Activated CD4-positive, alpha-beta T cell treated with anti-CD3 and anti-CD28 coated beads for 24 hours (primary cell): ENCODE results near the gene PJA2.
"Not testable (repeated sequence)": the region's sequence is repeated elsewhere in the genome, so short reads cannot be mapped to it uniquely, and the experiment has no call there.

Experiments
- DNase-seq, 2 donors: peaks; one replicate each; pipeline ENCODE4 v3.0.0-alpha.2; 2020; ENCODE audit warnings: low read depth in 2 of 2

PJA2 gene

DNA sequence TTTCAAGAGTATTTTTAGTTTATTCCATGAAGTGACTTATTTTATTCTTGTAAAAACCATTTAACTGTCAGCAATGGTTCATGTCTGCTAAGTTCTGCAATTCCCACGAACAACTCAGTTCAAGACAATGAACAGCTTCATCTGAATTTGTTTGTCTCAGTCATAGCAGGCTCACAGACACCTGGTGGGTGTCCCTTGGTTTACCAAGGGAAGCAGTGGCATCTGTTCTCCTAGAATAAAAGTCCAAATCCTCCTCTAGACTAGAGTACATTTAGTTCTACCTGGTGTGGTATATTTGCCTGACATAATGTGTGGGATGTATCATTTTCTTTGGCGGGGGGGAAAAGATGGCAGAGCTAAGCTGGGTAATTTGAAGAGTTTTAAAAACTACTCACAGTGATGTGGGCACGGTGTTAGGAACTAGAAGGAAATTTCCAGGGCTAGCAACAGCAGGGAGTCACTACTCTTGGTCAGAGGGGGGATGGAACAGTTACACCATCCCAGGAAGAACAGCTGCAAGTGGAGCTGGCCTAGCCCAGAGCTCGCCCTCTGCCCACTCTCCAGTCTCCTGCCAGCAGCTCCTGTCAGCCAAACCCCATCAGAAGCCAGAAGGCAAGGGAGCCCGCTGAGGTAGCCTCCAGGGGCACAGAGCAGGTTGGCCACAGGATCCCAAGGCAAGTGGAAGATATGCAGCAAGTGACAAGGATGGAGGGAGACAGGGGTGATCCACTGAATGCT is 100.3 kb downstream of the PJA2 start:
- no peak for DNase-seq

DNA sequence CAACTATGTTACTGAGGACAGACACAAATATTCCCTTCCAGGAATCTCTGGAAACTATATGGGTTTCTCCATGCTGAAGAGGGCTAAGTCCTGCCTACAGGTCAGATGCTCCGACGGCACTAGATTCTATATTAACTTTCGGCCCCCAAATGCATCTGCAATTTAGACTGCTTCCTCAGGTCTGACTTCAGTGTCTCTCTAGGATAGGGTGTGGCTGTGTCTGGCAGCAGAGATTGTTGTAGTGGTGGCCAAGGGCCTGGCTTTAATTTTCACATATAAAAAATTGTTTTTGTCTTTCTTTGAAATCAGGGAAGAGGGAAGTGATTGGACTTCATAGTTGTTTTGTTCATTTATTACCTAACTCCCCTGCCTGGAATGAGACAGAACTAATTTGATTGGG is 101.8 kb downstream of the PJA2 start:
- DNase-seq: no peak

DNA sequence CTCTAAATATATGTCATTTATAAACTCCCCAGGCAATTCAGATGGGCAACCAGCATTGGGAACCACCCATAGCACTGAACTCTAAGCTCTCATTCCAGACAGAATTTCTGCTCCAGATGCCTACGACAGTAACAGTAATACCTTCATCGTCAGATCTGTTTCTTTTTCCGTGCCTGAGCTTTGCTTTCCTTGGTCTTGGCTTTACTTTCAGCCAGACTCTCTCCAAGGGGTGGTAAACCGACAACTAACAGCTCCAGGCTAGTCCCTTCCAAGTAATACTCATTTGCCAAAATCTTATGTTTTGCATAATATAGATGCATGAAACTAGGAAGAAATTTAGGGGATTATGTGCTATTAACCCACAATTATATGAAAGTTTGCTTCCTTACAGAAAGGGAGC is 102.3 kb downstream of the PJA2 start:
- no peak for DNase-seq

DNA sequence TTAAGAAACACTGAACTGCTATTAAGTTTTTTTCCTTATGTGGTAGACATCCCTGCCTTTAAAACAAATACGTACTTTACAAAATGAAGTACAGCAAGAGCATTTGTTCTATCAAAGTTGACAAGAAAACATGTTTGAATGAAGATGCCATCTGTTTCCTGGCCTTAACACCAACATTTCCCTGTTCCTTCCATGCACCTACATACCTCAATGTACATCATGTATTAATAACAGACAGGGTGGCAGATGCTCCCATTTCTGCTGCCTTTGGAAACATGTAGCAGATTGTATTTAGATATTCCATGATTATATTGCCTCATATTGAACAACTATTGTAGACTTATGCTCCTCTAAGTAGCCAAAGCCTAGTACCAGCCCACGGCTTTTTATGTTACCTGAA is 104.4 kb downstream of the PJA2 start:
- no peak for DNase-seq

DNA sequence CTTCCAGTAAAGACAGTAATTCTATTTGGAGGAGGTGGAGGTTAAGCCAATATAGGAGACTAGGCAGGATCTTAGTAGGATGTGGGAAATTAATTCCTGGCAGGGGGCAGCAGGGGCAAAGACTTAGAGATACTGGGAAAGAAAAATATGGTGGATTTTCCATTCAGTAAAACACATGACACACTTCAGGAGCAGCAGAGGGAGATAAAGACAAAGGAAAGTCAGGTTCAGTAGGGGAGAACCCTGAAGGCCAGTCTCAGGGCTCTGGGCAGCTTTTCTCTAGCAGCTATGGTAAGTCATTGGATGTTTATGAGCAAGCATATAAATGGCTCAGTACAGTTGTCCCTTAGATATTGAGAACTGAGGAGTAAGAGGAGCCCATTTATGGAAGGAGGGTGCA is 105.5 kb downstream of the PJA2 start:
- no peak for DNase-seq

DNA sequence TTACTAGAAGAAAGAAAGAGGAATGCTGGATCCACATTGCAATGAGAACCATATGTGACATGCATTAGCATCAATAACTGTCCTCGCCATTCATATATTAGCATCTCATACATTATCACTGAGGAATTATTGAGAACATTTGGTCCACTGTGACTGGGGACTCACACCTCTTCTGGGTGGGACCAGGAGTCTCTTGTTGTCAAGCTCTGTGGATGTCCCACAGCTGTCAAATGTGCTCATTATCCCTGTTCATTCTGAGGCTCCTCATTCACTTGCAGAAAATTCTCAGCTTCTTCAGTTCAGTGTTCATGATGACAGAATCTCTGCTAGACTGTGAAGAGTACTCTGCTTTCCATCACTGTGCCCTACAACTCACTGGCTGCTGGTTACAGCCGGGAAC is 109.4 kb downstream of the PJA2 start:
- DNase-seq: no peak

DNA sequence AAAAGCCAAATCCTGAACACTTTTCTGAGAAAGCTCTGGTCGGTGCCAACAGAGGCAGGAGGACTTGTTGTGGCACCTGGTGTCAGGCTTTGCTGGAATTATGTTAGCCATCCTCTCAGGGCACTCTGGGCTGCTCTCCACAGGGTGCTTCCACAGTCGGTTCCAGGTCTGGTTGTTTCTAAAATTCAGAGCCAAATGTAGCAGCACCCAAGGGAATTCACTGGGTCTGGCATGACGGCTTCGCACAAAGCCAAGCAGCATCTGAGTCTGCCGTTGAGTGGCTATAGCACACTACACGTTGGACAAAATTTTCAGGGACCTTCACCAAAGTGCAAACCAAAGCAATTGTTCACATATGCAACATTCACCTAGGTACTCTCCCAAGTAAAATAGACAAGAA is 110.2 kb downstream of the PJA2 start:
- DNase-seq: no peak

DNA sequence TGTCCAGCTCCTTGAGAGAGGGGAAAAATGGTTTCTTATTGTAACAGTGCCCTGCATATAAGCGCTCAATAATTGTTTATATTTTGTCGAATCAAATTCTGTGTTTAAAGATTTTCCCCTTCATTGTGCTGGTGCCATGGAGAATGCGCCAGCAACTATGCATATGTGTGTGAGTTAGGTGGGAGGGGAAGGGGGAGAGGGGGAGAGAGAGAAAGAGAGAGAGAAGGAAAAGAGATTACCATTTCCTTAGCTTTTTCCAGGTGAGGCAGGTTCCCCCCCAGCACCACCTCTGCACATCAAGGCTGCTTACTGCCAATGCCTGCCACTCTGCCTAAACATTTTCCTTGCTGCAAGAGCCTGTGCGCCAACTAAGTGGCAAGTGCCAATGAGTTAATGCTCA is 111.0 kb downstream of the PJA2 start:
- no peak for DNase-seq

DNA sequence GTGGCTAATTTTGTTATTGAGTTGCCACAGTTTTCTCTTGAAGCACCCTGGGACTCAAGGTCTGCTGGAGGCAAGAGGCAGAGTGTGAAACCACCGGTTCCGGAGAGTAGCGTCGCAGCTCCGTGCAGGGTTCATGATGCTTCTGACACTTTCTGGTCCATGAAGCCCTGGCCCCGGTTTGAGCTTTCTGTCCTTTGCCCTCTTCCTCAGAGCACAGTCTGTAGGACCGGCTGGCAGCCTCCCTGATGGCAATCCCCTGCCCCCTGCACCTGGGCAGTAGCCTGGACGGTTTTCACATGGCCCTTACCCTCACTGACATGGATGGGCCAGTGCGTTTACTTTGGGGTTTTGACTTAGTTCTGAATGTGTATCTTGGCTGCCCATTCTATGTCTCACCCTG is 111.9 kb downstream of the PJA2 start:
- DNase-seq: no peak

DNA sequence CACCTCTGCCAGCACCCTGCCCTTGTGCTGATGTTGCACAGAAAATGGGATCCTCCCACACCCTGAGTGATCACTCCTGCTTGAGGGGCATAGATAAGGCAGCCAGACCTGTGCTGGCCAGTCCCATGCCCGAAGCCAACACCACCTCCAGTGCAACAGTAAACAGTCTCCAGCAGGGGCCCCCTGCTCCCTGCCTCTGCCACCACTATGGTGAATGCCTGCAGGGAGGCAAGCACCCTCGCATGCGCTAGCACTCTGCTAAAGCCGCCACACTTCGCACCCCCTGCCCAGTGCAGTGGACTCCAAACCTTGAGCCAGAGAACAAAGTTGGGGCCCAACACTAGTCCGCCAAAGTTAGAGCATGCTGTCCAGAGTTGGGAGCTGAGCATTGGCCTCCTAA is 118.7 kb downstream of the PJA2 start:
- no peak for DNase-seq

DNA sequence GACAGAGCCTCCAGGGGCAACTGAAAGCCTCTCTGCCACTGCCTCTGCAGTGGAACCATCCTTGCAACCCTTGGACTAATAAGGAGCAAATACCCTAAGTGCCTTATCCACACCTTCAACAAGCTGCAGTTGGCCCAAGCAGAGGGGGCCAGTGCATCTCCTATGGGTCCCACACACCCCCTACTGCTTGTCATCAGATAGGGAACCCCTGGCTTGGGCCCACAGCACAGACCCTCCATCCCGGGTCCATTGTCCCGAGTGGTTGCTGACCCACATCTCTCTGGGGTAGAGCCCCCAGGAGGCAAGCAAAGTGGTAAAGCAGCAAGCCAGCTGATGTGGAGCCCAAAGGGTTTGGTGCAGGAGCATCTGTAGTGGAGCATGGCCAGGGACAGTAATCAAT is 119.5 kb downstream of the PJA2 start:
- DNase-seq: no peak

DNA sequence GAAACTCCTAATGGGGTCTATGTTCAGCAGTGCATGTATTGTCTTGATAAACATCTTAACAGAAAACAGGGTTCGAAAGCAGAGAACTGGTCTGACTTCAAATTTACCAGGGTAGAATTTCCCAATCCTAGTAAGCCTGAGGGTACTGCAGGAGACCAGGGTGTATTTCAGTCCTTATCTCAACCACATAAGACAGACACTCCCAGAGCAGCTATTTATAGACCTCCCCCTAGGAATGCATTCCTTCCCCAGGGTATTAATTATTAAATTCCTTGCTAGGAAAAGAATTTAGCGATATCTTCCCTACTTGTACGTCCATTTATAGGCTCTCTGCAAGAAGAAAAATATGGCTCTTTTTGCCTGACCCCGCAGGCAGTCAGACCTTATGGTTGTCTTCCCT is 123.1 kb downstream of the PJA2 start:
- not testable (repeated sequence) for DNase-seq
